GM11168 (cell line): ENCODE results near the gene SURF4.
"Not testable (repeated sequence)": the region's sequence is repeated elsewhere in the genome, so short reads cannot be mapped to it uniquely, and the experiment has no call there.

Source experiments
- in situ Hi-C: fragments of 300-500 bp; cut with MboI; formaldehyde crosslinking; loops from one replicate; pipeline ENCODE4 v1.12.0; 2022; ENCODE audit warnings: low sequenced_read_pairs; ENCODE audit not compliant: unreplicated experiment

The SURF4 gene

GRCh38 chr9:133341369-133342068 is 34.3 kb downstream of the SURF4 start:
- in situ Hi-C loops = no loop called here

GRCh38 chr9:133340916-133341315 is 34.9 kb downstream of the SURF4 start:
- in situ Hi-C loops = no loop called here

GRCh38 chr9:133340256-133340655 is 35.6 kb downstream of the SURF4 start:
- in situ Hi-C loops = no loop called here

- in situ Hi-C loops = no loop called here
These were observed 36.2 kb downstream of the SURF4 start for GRCh38 chr9:133339641-133340040.

- in situ Hi-C loops = no loop called here
These were observed 39.7 kb downstream of the SURF4 start, which contains the start of gene SURF6 for GRCh38 chr9:133335924-133336811. Gene SURF6 (minus strand): TSS chr9:133336188. CDS start chr9:133336132, 56 bp downstream.

GRCh38 chr9:133334888-133335287 is 41.0 kb downstream of the SURF4 start:
- in situ Hi-C loops = not testable (repeated sequence)

GRCh38 chr9:133334161-133334560 is 41.7 kb downstream of the SURF4 start:
- in situ Hi-C loops = no loop called here

GRCh38 chr9:133333566-133333965 is 42.3 kb downstream of the SURF4 start:
- in situ Hi-C loops = no loop called here

- in situ Hi-C loops = no loop called here
These were observed 42.8 kb downstream of the SURF4 start for GRCh38 chr9:133333011-133333410.

DNA sequence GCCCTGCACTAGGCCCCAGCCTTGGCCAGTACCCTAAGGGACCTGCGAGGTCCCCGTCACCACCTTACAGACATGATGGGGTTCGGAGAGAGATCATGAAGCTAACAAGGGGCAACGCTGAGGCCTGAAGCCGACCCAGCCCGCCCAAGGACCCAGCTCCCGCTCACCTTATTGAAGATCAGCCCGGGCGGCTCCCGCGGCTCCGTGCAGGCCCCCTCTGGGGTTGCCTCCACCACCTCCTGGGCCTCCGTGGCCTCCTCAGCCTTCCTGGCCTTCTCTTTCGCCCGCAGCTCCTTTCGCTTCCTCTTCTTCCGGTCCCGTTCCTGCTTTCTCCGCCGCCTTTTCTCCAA is 43.5 kb downstream of the SURF4 start:
- in situ Hi-C loops = no loop called here

DNA sequence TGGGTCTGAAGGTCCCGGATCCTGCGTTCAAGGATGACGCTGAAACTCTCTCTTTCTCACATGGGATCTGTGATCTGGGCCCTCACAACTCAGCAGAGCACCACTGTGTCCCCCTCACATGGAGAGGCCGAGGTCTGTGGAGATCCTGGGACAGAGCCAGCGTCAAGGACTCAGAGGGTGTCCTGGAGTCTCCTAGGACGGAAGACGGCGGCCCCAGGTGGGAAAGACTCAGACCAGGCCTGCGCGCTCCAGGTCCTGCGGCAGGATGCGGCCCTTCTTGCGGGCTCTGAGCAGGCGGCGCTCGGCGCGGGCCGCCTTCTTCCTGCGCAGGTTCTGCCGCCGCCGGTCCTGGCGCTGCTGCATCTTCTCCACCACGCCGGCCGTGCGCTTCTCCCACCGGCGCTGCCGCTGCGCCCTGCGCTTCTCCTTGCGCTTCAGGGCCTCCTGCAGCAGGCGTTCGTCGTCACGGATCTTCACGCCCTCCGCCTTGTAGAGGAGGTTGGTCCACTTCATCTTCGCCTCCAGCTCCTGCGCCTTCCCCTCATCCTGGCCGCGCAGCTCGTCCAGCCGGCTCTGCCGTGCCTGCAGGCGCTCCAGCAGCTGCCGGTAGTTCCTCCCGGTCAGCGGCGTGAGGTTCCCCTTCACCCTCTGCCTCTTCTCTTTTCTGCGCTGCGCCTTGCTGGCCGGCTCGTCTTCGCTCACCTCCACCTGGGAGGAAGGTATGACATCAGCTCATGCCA is 44.0 kb downstream of the SURF4 start:
- in situ Hi-C loops = no loop called here

DNA sequence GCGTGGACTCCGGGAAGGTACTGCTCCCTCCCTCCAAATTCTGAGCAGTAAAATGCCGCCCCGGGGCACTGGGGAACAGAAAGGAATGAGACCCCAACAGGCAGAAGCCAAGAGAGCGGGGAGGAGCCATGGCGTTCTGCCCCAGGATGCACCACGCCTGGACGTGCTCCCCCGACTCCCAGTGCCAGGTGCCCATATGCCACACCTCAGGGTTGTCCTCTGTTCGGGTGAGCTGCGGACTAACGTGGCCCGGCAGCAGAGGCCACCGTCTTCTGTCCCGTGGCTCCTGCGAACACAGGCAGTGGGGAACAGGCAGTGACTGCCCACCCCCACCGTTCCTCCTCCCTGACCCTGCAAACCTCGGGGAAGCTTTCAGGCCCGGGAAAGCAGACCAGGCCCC is 44.6 kb downstream of the SURF4 start:
- in situ Hi-C loops = no loop called here

GRCh38 chr9:133329306-133330156 is 46.3 kb downstream of the SURF4 start:
- in situ Hi-C loops = not testable (repeated sequence)

- in situ Hi-C loops = no loop called here
These were observed 47.9 kb downstream of the SURF4 start for GRCh38 chr9:133327834-133328484.

DNA sequence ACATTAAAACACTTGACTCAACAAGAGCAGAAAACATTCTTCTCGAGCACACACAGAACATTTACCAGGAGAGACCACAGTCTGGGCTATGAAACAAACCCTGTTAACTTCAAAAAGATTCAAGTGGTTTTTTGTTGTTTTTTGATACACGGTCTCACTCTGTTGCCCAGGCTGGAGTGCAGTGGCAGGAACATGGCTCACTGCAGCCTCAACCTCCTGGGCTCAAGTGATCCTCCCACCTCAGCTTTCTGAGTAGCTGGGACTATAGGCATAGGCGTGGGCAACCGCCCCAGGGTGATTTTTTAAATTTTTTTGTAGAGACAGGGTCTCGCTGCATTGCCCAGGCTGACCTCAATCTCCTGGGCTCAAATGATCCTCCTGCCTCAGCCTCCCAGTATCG is 48.8 kb downstream of the SURF4 start:
- in situ Hi-C loops = not testable (repeated sequence)

DNA sequence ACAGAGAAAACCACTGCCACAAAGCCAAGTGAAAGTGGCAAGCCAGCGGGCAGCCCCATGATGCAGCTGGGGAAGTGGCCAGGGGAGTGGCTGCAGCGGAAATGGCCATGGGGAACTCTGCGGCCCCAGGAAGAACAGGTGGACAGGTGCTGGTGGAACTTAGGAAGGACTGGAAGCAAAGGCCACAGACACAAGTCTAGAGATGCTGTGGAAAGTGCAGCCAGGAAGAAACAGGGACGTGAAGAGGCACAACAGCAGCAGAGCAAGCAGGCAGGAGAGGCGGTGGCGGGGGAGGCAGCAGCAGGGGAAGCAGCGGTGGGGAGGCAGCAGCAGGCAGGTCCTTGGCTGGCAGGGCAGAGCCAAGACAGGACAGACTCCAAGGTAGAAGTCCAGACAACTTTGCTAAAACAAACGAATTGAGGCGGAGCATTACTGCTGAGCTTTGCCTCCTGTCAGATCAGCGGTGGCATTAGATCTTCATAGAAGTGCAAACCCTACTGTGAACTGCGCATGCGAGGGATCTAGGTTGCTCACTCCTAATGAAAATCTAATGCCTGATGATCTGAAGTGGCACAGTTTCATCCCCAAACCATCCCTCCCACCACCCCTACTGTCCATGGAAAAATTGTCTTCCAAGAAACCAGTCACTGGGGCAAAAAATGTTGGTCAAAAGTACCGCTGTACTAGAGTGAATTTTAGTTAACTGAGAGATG is 51.7 kb downstream of the SURF4 start:
- in situ Hi-C loops = no loop called here

GRCh38 chr9:133323211-133323610 is 52.6 kb downstream of the SURF4 start:
- in situ Hi-C loops = no loop called here

DNA sequence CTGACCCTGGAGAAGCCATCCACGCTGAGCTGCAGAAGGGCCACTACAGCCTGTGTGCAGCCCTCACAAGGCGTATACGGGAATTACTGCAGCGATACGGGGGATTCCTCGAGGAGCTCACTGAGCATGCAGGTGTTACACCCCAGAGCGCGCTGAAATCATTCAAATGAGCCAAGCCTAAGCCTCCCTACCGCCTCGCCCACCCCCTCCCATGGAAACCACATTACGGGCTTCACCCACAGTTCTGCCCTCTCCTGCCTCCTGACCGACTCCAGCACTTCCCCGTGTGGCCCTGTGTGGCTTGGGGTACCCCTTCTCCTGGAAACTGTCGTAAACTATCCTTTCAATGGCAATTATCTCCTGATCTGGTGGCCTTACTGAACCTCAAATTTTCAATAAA is 53.2 kb downstream of the SURF4 start:
- in situ Hi-C loops = no loop called here

- in situ Hi-C loops = no loop called here
These were observed 54.4 kb downstream of the SURF4 start for GRCh38 chr9:133321411-133321935.
